Peyer's patch (tissue), 4 donors: ENCODE measurements around the gene IL4I1.

Experiments
- POLR2A ChIP-seq, 2 donors: fragments of 450-650 bp; IDR thresholded peaks; one replicate each; pipeline ENCODE4 v1.5.1; 2017; ENCODE audit warnings: antibody characterized with exemption in 2 of 2, mild to moderate bottlenecking in 2 of 2, moderate library complexity in 2 of 2
- TF ChIP-seq, protein P1 (sequence below), 6 experiments: fragments of 450-650 bp in 4 of 6; fragments of 200-600 bp in 2 of 6; sonication (generic) in 1 of 6; IDR thresholded peaks; one replicate each; pipeline ENCODE4 v1.5.1; 2017 to 2019; ENCODE audit warnings: antibody characterized with exemption in 6 of 6, mild to moderate bottlenecking in 3 of 6, moderate library complexity in 1 of 6

DNA sequence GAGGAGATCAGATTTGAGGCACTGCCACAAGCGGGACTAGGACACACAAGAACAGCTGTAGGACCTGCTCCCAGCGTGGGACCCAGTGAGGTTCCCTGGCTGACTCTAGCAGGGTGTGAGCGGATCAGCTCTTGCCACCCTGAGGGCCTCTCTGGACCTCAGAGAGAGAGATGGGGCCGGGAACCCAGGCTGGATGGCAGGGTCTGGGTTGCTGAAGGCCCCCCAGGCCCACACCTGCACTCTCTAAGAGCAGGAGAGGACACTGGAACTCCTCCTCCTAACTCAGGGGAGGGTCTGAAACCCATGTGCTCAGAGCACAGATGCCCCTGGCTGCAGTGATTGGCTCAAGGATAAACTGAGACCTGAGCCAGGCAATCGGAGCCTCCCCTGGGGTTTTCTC lies 13.5 kb upstream of the IL4I1 start:
- TF ChIP-seq, protein P1, sequence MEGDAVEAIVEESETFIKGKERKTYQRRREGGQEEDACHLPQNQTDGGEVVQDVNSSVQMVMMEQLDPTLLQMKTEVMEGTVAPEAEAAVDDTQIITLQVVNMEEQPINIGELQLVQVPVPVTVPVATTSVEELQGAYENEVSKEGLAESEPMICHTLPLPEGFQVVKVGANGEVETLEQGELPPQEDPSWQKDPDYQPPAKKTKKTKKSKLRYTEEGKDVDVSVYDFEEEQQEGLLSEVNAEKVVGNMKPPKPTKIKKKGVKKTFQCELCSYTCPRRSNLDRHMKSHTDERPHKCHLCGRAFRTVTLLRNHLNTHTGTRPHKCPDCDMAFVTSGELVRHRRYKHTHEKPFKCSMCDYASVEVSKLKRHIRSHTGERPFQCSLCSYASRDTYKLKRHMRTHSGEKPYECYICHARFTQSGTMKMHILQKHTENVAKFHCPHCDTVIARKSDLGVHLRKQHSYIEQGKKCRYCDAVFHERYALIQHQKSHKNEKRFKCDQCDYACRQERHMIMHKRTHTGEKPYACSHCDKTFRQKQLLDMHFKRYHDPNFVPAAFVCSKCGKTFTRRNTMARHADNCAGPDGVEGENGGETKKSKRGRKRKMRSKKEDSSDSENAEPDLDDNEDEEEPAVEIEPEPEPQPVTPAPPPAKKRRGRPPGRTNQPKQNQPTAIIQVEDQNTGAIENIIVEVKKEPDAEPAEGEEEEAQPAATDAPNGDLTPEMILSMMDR (IDR thresholded peaks at IDR 0.05): no peak
- TF ChIP-seq POLR2A (IDR thresholded peaks at IDR 0.05): no peak
